Subcutaneous abdominal adipose tissue (tissue), 5 donors: ENCODE data around the gene INMT.

Source experiments
- H3K27ac ChIP-seq: one replicate; pipeline ENCODE4 v1.7.0; 2013; ENCODE audit warnings: low read depth, mild to moderate bottlenecking, inconsistent platforms, low read length, moderate library complexity
- H3K27me3 ChIP-seq, 5 donors: one replicate each; pipeline ENCODE4 v1.7.0; 2013; ENCODE audit warnings: low read length in 5 of 5, inconsistent platforms in 1 of 5; ENCODE audit not compliant: control insufficient read depth in 5 of 5, insufficient read depth in 4 of 5
- H3K36me3 ChIP-seq, 5 donors: one replicate each; pipeline ENCODE4 v1.7.0; 2013; ENCODE audit warnings: low read length in 5 of 5; ENCODE audit not compliant: control insufficient read depth in 5 of 5, insufficient read depth in 5 of 5
- H3K4me1 ChIP-seq, 5 donors: one replicate each; pipeline ENCODE4 v1.7.0; 2013; ENCODE audit warnings: low read length in 5 of 5, mild to moderate bottlenecking in 3 of 5, moderate library complexity in 1 of 5; ENCODE audit not compliant: control insufficient read depth in 5 of 5, insufficient read depth in 5 of 5
- H3K4me3 ChIP-seq, 5 donors: one replicate each; pipeline ENCODE4 v1.7.0; 2013; ENCODE audit warnings: low read length in 5 of 5, low read depth in 1 of 5
- H3K9ac ChIP-seq, 5 donors: one replicate each; pipeline ENCODE4 v1.7.0; 2013; ENCODE audit warnings: low read length in 5 of 5, mild to moderate bottlenecking in 4 of 5, moderate library complexity in 3 of 5
- H3K9me3 ChIP-seq, 5 donors: one replicate each; pipeline ENCODE4 v1.7.0; 2013; ENCODE audit warnings: low read length in 5 of 5; ENCODE audit not compliant: control insufficient read depth in 5 of 5
- donor health status: healthy.
- donor health status: healthy.
- donor health status: healthy.
- donor health status: healthy.
- donor health status: healthy.

Gene INMT

DNA sequence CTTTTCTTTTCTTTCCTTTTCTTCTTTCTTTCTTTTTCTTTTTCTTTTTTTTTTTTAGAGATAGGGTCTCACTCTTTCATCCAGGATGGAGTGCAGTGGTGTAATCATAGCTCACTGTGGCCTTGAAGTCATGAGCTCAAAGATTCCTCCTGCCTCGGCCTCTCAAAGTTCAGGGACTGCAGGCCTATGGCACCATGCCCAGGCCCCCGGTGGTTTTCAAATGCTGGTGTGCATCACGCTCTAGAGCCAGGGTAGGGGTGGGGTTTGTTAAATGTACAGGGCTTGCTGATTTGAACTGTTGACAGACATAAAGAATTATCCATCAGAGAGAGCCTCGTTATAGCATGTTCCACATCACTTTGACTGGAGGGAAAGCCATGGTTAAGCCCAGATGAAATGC, 25.0 kb downstream of the INMT start:
- Histone ChIP-seq H3K36me3 (peaks cover 2 to 13% (median 6%) of the 10 kb centered on the region in 5 donors), H3K4me1 (peaks cover 0 to 16% (median 11%) of the 10 kb centered on the region in 5 donors), H3K27ac (no peak overlapping the region), H3K4me3 (no peak overlapping the region), H3K27me3 (no peaks in the 10 kb centered on the region), H3K9ac (no peak overlapping the region), H3K9me3 (no peaks in the 10 kb centered on the region)

DNA sequence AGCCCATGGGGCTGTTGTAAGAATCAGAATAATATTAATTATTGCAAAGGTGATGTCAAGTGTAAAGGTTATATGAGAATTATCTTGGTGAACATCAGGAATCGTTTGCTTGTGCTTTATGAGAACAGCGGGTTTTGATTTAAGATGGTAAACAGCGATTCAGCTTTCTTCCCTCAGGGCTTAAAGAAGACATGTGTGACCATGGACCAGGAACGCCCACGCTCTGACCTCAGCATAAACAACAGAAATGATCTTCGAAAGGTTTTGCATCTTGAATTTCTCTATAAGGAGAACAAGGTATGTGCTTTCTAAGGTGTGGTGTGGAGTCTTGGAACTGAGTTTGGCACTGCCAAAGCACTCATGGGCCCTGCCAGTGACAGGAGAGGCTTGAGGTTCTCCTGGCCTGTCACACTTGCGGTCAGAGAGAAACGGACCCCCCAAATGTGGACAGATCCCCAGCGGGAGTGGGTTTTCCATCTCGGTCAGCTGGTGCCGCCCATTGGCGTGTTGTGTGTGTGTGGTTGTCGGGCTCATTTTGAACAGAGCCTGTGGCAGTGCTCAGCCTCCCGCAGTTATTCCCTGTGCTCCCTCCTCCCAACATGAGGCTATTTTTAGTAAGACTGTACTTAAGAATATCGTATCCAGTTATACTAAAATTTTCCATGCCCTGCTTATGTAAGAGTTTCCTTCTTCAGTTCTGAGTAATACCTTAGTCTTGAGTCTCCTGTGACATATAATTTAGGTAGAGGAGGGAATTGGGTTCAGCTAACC, 26.5 kb downstream of the INMT start:
- Histone ChIP-seq H3K36me3 (peaks cover 12 to 26% (median 17%) of the 10 kb centered on the region in 5 donors), H3K27ac (no peak overlapping the region)

DNA sequence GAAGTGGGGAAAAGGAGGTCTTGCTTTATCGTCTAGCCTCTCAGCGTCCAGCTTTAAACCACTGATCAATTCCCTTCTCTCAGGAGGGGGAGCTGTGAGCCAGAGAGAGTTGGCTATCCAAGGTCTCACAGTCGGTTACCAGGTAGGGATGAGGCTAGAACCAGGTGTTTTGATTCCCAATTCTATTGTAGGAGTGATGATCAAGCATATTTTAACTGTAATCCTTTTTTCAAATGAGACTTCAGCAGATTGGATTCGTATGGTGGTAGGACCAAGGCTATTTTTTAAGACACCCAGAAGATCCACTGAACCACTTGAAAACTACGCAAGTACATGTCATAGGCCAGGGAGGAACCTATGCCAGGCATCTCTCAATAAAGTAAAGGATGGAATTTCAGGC, 27.6 kb downstream of the INMT start:
- H3K36me3 ChIP-seq: peaks cover 15 to 33% (median 23%) of the 10 kb centered on the region in 5 donors
- H3K27ac ChIP-seq: no peak overlapping the region
- no peaks in the 10 kb centered on the region for H3K27me3 ChIP-seq
- peaks cover 0 to 7% (median 4%) of the 10 kb centered on the region in 5 donors for H3K4me1 ChIP-seq
- H3K9me3 ChIP-seq: no peaks in the 10 kb centered on the region
- no peak overlapping the region for H3K4me3 ChIP-seq
- H3K9ac ChIP-seq: no peak overlapping the region

More for the DNA sequence above, 26.5 kb downstream of the INMT start:
- H3K9me3 ChIP-seq: no peaks in the 10 kb centered on the region
- H3K4me1 ChIP-seq: peaks cover 0 to 7% (median 5%) of the 10 kb centered on the region in 5 donors
- no peaks in the 10 kb centered on the region for H3K27me3 ChIP-seq
- H3K9ac ChIP-seq: no peak overlapping the region
- no peak overlapping the region for H3K4me3 ChIP-seq

DNA sequence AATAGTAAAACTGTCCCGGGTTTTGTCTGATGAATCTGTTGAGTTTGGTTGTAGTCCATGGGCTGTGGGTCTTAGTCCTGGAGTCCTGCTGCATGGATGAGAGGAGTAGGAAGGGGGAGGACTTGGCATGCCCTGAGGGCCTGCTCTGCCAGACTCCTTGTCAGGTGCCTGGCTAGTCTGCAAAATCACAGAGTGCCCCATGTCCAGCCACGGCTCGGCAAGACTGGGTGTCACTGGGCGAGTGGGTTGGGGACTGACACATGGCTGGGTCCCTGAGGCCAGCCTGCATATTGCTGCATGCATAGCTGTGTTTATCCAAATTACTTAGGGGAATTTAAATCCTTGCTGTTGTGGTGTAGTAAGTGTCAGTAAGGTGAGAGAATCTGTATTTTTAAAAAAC, 29.0 kb downstream of the INMT start:
- Histone ChIP-seq H3K4me1 (peaks cover 0 to 7% (median 4%) of the 10 kb centered on the region in 5 donors), H3K4me3 (no peak overlapping the region), H3K9ac (no peak overlapping the region), H3K27me3 (no peaks in the 10 kb centered on the region), H3K27ac (no peak overlapping the region), H3K9me3 (no peaks in the 10 kb centered on the region), H3K36me3 (peaks cover 15 to 44% (median 35%) of the 10 kb centered on the region in 5 donors)

DNA sequence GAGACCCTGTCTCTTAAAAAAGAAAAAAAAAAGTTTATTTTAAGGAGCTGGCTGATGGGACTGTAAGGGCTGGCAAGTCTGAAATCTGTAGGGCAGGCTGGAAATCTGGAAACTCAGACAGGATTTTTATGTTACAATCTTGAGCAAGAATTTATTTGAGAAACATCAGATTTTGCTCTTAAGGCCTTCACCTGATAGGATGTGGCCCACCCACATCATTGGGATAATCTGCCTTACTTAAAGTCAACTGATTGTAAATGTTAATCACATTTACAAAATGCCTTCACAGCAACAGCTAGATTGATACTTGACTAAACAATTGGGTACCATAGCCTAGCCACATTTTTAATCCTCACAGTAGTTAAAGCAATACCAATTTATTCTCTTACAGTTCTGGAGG, 30.8 kb downstream of the INMT start:
- Histone ChIP-seq H3K27me3 (no peaks in the 10 kb centered on the region), H3K27ac (no peak overlapping the region), H3K36me3 (peaks cover 15 to 52% (median 38%) of the 10 kb centered on the region in 5 donors)

DNA sequence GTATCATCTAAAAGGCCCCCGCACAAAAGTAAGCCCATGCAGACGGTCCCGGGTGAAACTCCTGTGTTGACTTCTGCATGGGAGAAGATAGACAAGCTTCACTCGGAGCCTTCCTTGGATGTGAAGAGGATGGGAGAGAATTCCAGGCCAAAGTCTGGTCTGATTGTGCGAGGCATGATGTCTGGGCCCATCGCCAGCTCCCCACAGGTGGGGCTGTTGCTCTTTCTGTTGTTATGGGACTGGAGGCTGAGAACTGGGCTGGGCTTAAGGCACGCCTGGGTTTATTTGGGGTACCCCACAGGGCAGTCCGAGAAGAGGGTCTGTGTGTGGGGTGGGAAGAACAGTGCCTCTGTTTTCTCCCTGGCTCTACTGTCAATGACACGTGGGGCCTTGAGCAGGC, 33.9 kb downstream of the INMT start:
- no peaks in the 10 kb centered on the region for H3K4me1 ChIP-seq
- H3K4me3 ChIP-seq: no peak overlapping the region
- no peak overlapping the region for H3K9ac ChIP-seq

More for the DNA sequence above, 30.8 kb downstream of the INMT start:
- no peaks in the 10 kb centered on the region for H3K9me3 ChIP-seq
- H3K4me1 ChIP-seq: peaks cover 0 to 7% (median 4%) of the 10 kb centered on the region in 5 donors
- H3K4me3 ChIP-seq: no peak overlapping the region
- no peak overlapping the region for H3K9ac ChIP-seq

DNA sequence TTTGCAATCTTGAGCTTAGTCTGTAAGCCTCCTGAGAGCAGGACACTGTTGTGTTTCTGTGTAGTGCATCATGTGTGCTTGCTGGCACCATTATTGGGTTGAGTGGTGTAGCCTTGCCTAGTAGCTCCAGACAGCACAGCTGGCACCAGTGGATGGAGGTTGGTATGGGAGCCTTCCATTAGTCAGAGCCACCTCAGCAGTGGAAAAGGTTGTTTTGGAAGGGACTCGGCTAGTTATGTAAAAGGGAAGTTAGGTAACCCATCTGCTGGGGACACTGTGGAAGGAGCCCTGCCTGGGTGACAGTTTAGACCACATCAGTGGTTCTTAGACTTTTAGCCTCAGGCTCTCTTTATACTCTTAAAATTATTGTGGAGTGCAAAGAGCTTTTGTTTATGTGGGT, 35.6 kb downstream of the INMT start:
- Histone ChIP-seq H3K4me1 (no peaks in the 10 kb centered on the region), H3K4me3 (no peak overlapping the region), H3K27ac (no peak overlapping the region), H3K9ac (no peak overlapping the region), H3K27me3 (no peaks in the 10 kb centered on the region), H3K9me3 (no peaks in the 10 kb centered on the region), H3K36me3 (peaks cover 11 to 44% (median 33%) of the 10 kb centered on the region in 5 donors)

More for the DNA sequence above, 33.9 kb downstream of the INMT start:
- Histone ChIP-seq H3K9me3 (no peaks in the 10 kb centered on the region), H3K27me3 (no peaks in the 10 kb centered on the region), H3K27ac (no peak overlapping the region), H3K36me3 (peaks cover 15 to 41% (median 37%) of the 10 kb centered on the region in 5 donors)

DNA sequence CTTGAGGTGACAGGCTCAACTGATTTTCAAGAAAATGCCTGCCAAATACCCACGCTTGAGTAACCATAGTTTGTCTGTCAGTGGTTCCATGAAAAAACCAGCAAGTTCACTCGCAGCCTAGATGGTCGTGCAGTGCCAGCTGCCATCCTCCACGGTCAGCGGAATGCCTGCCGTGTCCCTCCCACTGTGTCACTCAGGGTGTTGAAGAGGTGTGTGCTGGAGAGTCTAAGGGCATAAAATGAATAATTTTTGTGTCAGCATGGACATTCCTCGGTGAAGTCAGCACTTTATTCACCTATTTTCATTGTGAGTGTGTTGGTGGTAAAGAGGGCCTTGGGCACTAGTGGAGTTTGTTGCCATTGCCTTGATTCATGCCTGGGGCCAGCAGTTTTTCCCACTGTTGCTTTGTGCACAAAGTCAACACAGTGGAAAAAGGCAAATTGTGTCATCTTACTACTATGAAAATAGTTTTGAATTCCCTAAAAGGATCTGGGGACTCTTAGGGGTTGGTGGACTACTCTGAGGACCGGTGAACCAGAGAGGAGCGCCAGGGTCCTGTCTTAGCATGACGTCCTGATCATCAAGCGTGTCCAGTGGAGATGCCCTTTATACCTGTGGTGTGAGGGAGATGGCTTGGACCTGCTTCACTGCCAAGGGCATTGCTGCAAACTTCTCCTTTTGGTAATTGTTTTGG, 36.9 kb downstream of the INMT start:
- H3K27ac ChIP-seq: no peak overlapping the region
- no peak overlapping the region for H3K9ac ChIP-seq
- H3K27me3 ChIP-seq: no peaks in the 10 kb centered on the region
- no peaks in the 10 kb centered on the region for H3K9me3 ChIP-seq
- no peaks in the 10 kb centered on the region for H3K4me1 ChIP-seq
- H3K4me3 ChIP-seq: no peak overlapping the region
- peaks cover under 1 to 37% (median 27%) of the 10 kb centered on the region in 5 donors for H3K36me3 ChIP-seq

DNA sequence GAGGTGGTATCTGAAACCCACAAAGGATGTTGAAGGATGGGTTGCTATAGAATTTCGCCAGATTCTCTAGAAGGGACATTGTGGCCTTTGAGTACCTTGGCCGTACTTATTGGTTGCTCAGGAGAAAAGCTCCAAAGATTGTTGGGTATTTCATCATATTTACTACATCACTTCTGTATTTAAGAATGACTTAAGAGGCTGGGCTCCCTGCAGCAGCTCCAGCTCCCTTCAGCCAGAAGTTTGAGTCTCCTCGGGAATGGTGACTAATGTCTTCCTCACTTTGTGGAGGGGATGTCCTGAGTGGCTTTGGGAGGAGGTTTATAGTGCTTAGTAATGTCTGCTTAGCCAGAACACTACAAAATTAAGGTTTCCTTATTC, 37.4 kb downstream of the INMT start:
- H3K9ac ChIP-seq: no peak overlapping the region
- H3K9me3 ChIP-seq: no peaks in the 10 kb centered on the region
- H3K27ac ChIP-seq: no peak overlapping the region
- no peaks in the 10 kb centered on the region for H3K4me1 ChIP-seq
- H3K4me3 ChIP-seq: no peak overlapping the region
- no peaks in the 10 kb centered on the region for H3K27me3 ChIP-seq
- H3K36me3 ChIP-seq: peaks cover 0 to 32% (median 23%) of the 10 kb centered on the region in 5 donors

DNA sequence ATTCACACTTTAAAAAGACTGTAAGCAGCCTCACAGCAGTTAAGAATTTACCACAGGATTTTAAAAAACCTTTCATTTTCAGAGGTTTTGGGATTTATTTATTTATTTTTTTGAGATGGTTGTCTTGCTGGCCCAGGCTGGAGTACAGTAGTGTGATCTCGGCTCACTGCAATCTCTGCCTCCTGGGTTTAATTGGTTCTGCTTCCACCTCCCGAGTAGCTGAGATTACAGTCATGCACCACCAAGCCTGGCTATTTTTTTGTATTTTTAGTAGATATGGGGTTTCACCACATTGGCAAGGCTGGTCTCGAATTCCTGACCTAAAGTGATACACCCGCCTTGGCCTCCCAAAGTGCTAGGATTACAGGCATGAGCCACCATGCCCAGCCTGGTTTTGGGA, 38.4 kb downstream of the INMT start:
- peaks cover 0 to 3% (median 1%) of the 10 kb centered on the region in 5 donors for H3K4me1 ChIP-seq
- no peaks in the 10 kb centered on the region for H3K27me3 ChIP-seq
- no peak overlapping the region for H3K9ac ChIP-seq
- no peaks in the 10 kb centered on the region for H3K9me3 ChIP-seq
- no peak overlapping the region for H3K27ac ChIP-seq
- peaks cover 0 to 23% (median 14%) of the 10 kb centered on the region in 5 donors for H3K36me3 ChIP-seq
- H3K4me3 ChIP-seq: no peak overlapping the region
